BLaER1 treated with 17β-estradiol and CSF1 and Interleukin-3, amounts not matched to agents 10 nM and 100 nM (cell line): ENCODE data around the gene SAMD4A.

Source experiments
- H3K27ac ChIP-seq, 11 experiments: shearing (Covaris generic); formaldehyde crosslinking; 2 replicates each; pipeline ENCODE4 v1.8.1; 2022
- H3K27me3 ChIP-seq, 11 experiments: shearing (Covaris generic); formaldehyde crosslinking; 2 replicates each; pipeline ENCODE4 v1.8.1; 2022
- H3K36me3 ChIP-seq, 11 experiments: shearing (Covaris generic); formaldehyde crosslinking; 2 replicates each; pipeline ENCODE4 v1.8.1; 2022
- H3K4me1 ChIP-seq, 10 experiments: shearing (Covaris generic); formaldehyde crosslinking; 2 replicates each; pipeline ENCODE4 v1.8.1; 2022
- H3K4me2 ChIP-seq, 11 experiments: shearing (Covaris generic); formaldehyde crosslinking; 2 replicates each; pipeline ENCODE4 v1.8.1; 2022
- H3K4me3 ChIP-seq, 10 experiments: shearing (Covaris generic); formaldehyde crosslinking; 2 replicates each; pipeline ENCODE4 v1.8.1; 2022
- H3K9ac ChIP-seq, 11 experiments: shearing (Covaris generic); formaldehyde crosslinking; 2 replicates each; pipeline ENCODE4 v1.8.1; 2022
- H3K9me3 ChIP-seq, 11 experiments: shearing (Covaris generic); formaldehyde crosslinking; replicated peaks in 1 of 11; 2 replicates each; pipeline ENCODE4 v1.8.1; 2022
- H4K20me1 ChIP-seq, 11 experiments: shearing (Covaris generic); formaldehyde crosslinking; 2 replicates each; pipeline ENCODE4 v1.8.1; 2022
- Cebpa-rat ChIP-seq, 11 experiments: shearing (Covaris generic); IDR thresholded peaks; 2 replicates each; pipeline ENCODE4 v1.8.1; 2022

SAMD4A gene

DNA sequence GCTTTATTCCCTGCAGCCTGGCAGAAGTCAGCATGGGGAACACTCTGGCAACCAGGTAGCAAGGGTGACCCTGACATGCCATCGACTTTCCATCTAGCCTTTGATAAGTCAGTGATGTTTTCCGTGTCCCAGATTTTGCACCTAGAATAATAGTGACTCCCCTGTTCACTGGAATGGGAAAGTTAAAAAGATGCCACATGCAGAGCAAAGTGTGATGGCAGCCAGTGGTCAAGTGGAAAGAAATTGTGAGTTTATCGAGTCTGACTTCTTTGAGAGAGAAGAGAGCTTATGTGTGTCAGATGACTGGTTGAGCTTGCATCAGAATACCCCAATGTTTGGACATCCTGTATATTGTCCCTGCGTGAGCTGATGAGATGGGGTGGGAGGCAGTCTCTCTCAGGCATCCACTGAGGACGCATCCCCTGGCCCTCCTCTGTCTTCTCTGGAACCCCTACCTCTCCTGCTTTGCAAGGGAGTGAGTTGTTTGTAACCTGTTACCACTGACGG is 187.2 kb downstream of the SAMD4A start:
- Histone ChIP-seq H3K36me3 (peaks cover 3 to 71% (median 54%) of the 10 kb centered on the region in 11 experiments; a peak in 18 of 22 replicates), H3K4me3 (no peak overlapping the region), H3K9me3 (peaks cover 0 to 8% (median 0%) of the 10 kb centered on the region in 11 experiments; a peak in 1 of 22 replicates), H3K27ac (no peak overlapping the region), H3K4me1 (peaks cover 29 to 58% (median 43%) of the 10 kb centered on the region in 10 experiments), H3K27me3 (no peaks in the 10 kb centered on the region), H4K20me1 (peaks cover 0 to 22% (median 0%) of the 10 kb centered on the region in 11 experiments; a peak in 4 of 22 replicates), H3K4me2 (0 out of 22 replicates have a peak overlapping the region, but pooled peaks of 1 of the 11 experiments have one; percentile 86), H3K9ac (no peak overlapping the region)
- TF ChIP-seq Cebpa-rat (IDR thresholded peaks at IDR 0.05): no peak

DNA sequence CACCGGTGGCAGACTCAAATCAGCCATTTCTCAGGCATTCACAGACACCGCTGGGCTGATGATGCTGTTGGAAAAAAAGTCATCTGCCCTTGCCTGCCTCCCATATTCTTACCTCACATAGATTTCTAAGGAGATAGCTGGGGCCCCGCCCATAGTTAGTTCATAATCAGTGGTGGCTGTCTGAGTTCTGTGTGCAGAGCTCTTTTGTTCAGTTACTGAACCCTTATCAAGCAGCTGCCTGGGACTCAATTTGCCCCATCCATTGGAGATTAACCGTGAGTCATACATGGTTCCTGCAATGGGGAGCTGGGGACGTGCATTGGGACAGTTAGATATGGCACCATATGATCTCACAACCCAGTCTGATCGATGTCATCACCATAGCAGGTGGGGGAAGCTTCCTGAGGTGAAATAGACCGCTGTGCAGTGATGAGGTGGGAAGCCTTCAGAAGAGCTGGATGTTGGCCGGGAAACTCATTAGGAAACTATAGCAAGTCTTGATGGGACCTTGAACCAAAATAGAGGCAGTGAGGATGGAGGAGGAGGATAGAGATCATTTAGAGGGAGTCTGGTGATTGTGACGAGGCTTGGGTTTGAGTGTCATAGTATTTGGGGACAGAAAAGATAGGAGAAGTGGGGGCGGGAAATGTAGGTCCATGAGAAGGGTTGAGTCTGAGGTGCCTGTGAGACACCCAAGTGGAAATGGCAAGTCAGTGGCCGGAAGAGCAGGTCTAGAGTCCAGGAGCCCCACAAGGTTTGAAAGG is 187.9 kb downstream of the SAMD4A start:
- H4K20me1 ChIP-seq: peaks cover 0 to 22% (median 0%) of the 10 kb centered on the region in 11 experiments; a peak in 4 of 22 replicates
- H3K27me3 ChIP-seq: no peaks in the 10 kb centered on the region
- peaks cover 3 to 70% (median 54%) of the 10 kb centered on the region in 11 experiments; a peak in 18 of 22 replicates for H3K36me3 ChIP-seq
- no peak overlapping the region for H3K27ac ChIP-seq
- TF ChIP-seq Cebpa-rat (IDR thresholded peaks at IDR 0.05): no peak
- H3K9ac ChIP-seq: no peak overlapping the region
- H3K9me3 ChIP-seq: 0 out of 22 replicates have a peak, but pooled peaks cover 0 to 3% (median 0%) of the 10 kb centered on the region in 11 experiments
- no peak overlapping the region for H3K4me3 ChIP-seq
- H3K4me1 ChIP-seq: peaks cover 29 to 59% (median 43%) of the 10 kb centered on the region in 10 experiments
- peak overlapping the region in 8 of 11 experiments; percentile 73 to 88 (median 83); a peak in 13 of 22 replicates for H3K4me2 ChIP-seq

GRCh38 chr14:54756656-54757392 is 189.9 kb downstream of the SAMD4A start:
- Histone ChIP-seq H3K36me3 (peaks cover 8 to 70% (median 58%) of the 10 kb centered on the region in 11 experiments; a peak in 19 of 22 replicates), H3K4me3 (peak overlapping the region in 4 of 10 experiments; percentile 6 to 40 (median 16); a peak in 5 of 20 replicates), H3K4me1 (peaks cover 34 to 62% (median 43%) of the 10 kb centered on the region in 10 experiments), H3K4me2 (peak overlapping the region; percentile 51 to 88 (median 79)), H3K9ac (peak overlapping the region in 6 of 11 experiments; percentile 8 to 32 (median 29); a peak in 8 of 22 replicates), H3K27ac (peak overlapping the region in 8 of 11 experiments; percentile 1 to 71 (median 29); a peak in 11 of 22 replicates), H3K9me3 (no peaks in the 10 kb centered on the region), H4K20me1 (peaks cover 0 to 25% (median 0%) of the 10 kb centered on the region in 11 experiments; a peak in 4 of 22 replicates), H3K27me3 (no peaks in the 10 kb centered on the region)
- no peak for TF ChIP-seq Cebpa-rat (IDR thresholded peaks at IDR 0.05)

- Histone ChIP-seq H3K9ac (peak overlapping the region in 1 of 11 experiments; percentile 29; a peak in 1 of 22 replicates), H3K4me3 (no peak overlapping the region), H3K27ac (peak overlapping the region in 3 of 11 experiments; percentile 25 to 46 (median 31); a peak in 3 of 22 replicates), H3K27me3 (no peaks in the 10 kb centered on the region), H3K4me1 (peaks cover 43 to 67% (median 52%) of the 10 kb centered on the region in 10 experiments), H3K9me3 (no peaks in the 10 kb centered on the region), H3K4me2 (peak overlapping the region in 10 of 11 experiments; percentile 38 to 88 (median 80); a peak in 18 of 22 replicates), H3K36me3 (peaks cover 6 to 65% (median 56%) of the 10 kb centered on the region in 11 experiments; a peak in 18 of 22 replicates), H4K20me1 (peaks cover 0 to 25% (median 0%) of the 10 kb centered on the region in 11 experiments; a peak in 4 of 22 replicates)
- TF ChIP-seq Cebpa-rat (IDR thresholded peaks at IDR 0.05): no peak
These were observed 191.1 kb downstream of the SAMD4A start for GRCh38 chr14:54758041-54758440.

DNA sequence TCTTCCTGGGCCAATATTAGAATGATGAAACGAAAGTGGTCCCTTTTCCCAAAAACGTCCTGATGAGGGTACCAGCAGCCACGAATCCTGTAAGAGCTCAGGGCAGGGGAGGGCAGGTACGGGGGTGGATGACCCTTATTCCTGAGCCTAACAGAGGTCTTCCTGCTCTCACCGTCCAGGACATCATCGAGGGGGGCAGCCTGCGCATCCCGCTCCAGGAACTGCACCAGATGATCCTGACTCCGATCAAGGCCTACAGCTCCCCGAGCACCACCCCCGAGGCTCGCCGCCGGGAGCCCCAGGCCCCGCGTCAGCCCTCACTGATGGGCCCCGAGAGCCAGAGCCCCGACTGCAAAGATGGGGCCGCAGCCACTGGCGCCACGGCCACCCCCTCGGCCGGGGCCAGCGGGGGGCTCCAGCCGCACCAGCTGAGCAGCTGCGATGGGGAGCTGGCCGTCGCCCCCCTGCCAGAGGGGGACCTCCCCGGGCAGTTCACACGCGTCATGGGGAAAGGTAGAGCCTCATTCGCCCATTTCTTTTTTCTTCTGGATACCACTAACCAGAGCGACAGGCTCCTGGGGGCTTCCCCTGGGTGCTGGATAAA is 193.2 kb downstream of the SAMD4A start:
- Histone ChIP-seq H3K4me2 (no peak overlapping the region), H4K20me1 (peaks cover 0 to 25% (median 0%) of the 10 kb centered on the region in 11 experiments; a peak in 4 of 22 replicates), H3K36me3 (peaks cover 8 to 71% (median 60%) of the 10 kb centered on the region in 11 experiments; a peak in 18 of 22 replicates), H3K27ac (no peak overlapping the region), H3K9ac (no peak overlapping the region), H3K27me3 (no peaks in the 10 kb centered on the region), H3K4me1 (peaks cover 43 to 61% (median 50%) of the 10 kb centered on the region in 10 experiments), H3K4me3 (no peak overlapping the region), H3K9me3 (no peaks in the 10 kb centered on the region)
- TF ChIP-seq Cebpa-rat (IDR thresholded peaks at IDR 0.05): no peak

GRCh38 chr14:54760866-54761575 is 194.1 kb downstream of the SAMD4A start:
- H3K4me2 ChIP-seq: peak overlapping the region in 6 of 11 experiments; percentile 32 to 68 (median 52); a peak in 8 of 22 replicates
- peaks cover 0 to 24% (median 0%) of the 10 kb centered on the region in 11 experiments; a peak in 4 of 22 replicates for H4K20me1 ChIP-seq
- H3K9me3 ChIP-seq: no peaks in the 10 kb centered on the region
- H3K27me3 ChIP-seq: no peaks in the 10 kb centered on the region
- no peak overlapping the region for H3K4me3 ChIP-seq
- H3K9ac ChIP-seq: no peak overlapping the region
- H3K4me1 ChIP-seq: peaks cover 36 to 52% (median 41%) of the 10 kb centered on the region in 10 experiments
- peaks cover 8 to 79% (median 64%) of the 10 kb centered on the region in 11 experiments; a peak in 18 of 22 replicates for H3K36me3 ChIP-seq
- H3K27ac ChIP-seq: no peak overlapping the region
- no peak for TF ChIP-seq Cebpa-rat (IDR thresholded peaks at IDR 0.05)

- no peak overlapping the region for H3K4me3 ChIP-seq
- H3K27me3 ChIP-seq: no peaks in the 10 kb centered on the region
- no peak for TF ChIP-seq Cebpa-rat (IDR thresholded peaks at IDR 0.05)
- H3K27ac ChIP-seq: 0 out of 22 replicates have a peak overlapping the region, but pooled peaks of 1 of the 11 experiments have one; percentile 11
- H3K4me2 ChIP-seq: peak overlapping the region; percentile 32 to 68 (median 57)
- H4K20me1 ChIP-seq: peaks cover 0 to 16% (median 0%) of the 10 kb centered on the region in 11 experiments; a peak in 3 of 22 replicates
- H3K36me3 ChIP-seq: peaks cover 8 to 87% (median 72%) of the 10 kb centered on the region in 11 experiments; a peak in 18 of 22 replicates
- no peak overlapping the region for H3K9ac ChIP-seq
- no peaks in the 10 kb centered on the region for H3K9me3 ChIP-seq
- H3K4me1 ChIP-seq: peaks cover 28 to 44% (median 33%) of the 10 kb centered on the region in 10 experiments
These were observed 194.9 kb downstream of the SAMD4A start for GRCh38 chr14:54761835-54762234.
